Left ventricle myocardium inferior (tissue), 1 donor: ENCODE results near the gene RNLS. TPM values are rescaled to one million over a fixed set of nuclear protein-coding genes. Genes with fewer than 3 reads are reported as not detected.

ENCODE experiments used
- DNase-seq: peaks from one replicate; pipeline ENCODE4 v3.0.0-alpha.2; 2020
- H3K27ac ChIP-seq: fragments of 200-600 bp; replicated peaks from 2 replicates; pipeline ENCODE4 v1.8.0; 2021
- H3K27me3 ChIP-seq: fragments of 200-600 bp; 2 replicates; pipeline ENCODE4 v1.8.0; 2021; ENCODE audit warnings: low read depth
- H3K36me3 ChIP-seq: fragments of 200-600 bp; 2 replicates; pipeline ENCODE4 v1.8.0; 2021
- H3K4me1 ChIP-seq: fragments of 200-600 bp; 2 replicates; pipeline ENCODE4 v1.8.0; 2021
- H3K4me3 ChIP-seq: fragments of 200-600 bp; 2 replicates; pipeline ENCODE4 v1.8.0; 2021; ENCODE audit warnings: mild to moderate bottlenecking, moderate library complexity
- H3K9me3 ChIP-seq: fragments of 200-600 bp; replicated peaks from 2 replicates; pipeline ENCODE4 v1.8.0; 2021
- CTCF ChIP-seq: fragments of 200-600 bp; IDR thresholded peaks from 2 replicates; pipeline ENCODE4 v1.8.0; 2021; ENCODE audit warnings: antibody characterized with exemption, mild to moderate bottlenecking, borderline replicate concordance
- intact Hi-C: fragments of 100-400 bp; cut with micrococcal nuclease; formaldehyde crosslinking; loops from one replicate; pipeline ENCODE4 v1.11.0; 2022
- total RNA-seq: library from RNA; stranded (reverse); fragmentation: NEBNext Ultra II Directional; extraction: Animal tissue kit (Norgen Biotek cat#: 25700); gene quantifications from one replicate; pipeline ENCODE4 v1.2.1, GENCODE V29; 2021
- donor health status: DM: no; HTN: yes; CAD: no; lungs with severe emphysema.

The RNLS gene
- total RNA-seq, 1 donor from 2014 or later = 14.3 TPM

- no peak for DNase-seq
- Histone ChIP-seq H3K4me3 (no peak overlapping the region), H3K4me1 (no peaks in the 10 kb centered on the region), H3K36me3 (no peaks in the 10 kb centered on the region), H3K9me3 (peaks cover 35% of the 10 kb centered on the region), H3K27ac (no peak overlapping the region), H3K27me3 (no peaks in the 10 kb centered on the region)
- TF ChIP-seq CTCF = no peak
- intact Hi-C loops = no loop called here
Observed at GRCh38 chr10:88317099-88317498, 266.0 kb downstream of the RNLS start.

- no peak for TF ChIP-seq CTCF
- no peaks in the 10 kb centered on the region for H3K4me1 ChIP-seq
- H3K27me3 ChIP-seq = no peaks in the 10 kb centered on the region
- no peak overlapping the region for H3K4me3 ChIP-seq
- intact Hi-C loops = no loop called here
- H3K36me3 ChIP-seq = no peaks in the 10 kb centered on the region
- DNase-seq = no peak
- peaks cover 29% of the 10 kb centered on the region for H3K9me3 ChIP-seq
- H3K27ac ChIP-seq = no peak overlapping the region
Observed at GRCh38 chr10:88316292-88316861, 266.7 kb downstream of the RNLS start.

- no peak for TF ChIP-seq CTCF
- Histone ChIP-seq H3K27me3 (no peaks in the 10 kb centered on the region), H3K9me3 (peaks cover 23% of the 10 kb centered on the region), H3K4me3 (no peak overlapping the region), H3K4me1 (no peaks in the 10 kb centered on the region), H3K36me3 (no peaks in the 10 kb centered on the region), H3K27ac (no peak overlapping the region)
- no peak for DNase-seq
- intact Hi-C loops = no loop called here
Observed at GRCh38 chr10:88315755-88316154, 267.4 kb downstream of the RNLS start.

GRCh38 chr10:88314362-88314761 lies 268.8 kb downstream of the RNLS start:
- Histone ChIP-seq H3K27me3 (no peaks in the 10 kb centered on the region), H3K36me3 (no peaks in the 10 kb centered on the region), H3K4me3 (no peak overlapping the region), H3K9me3 (peaks cover 9% of the 10 kb centered on the region), H3K4me1 (no peaks in the 10 kb centered on the region), H3K27ac (no peak overlapping the region)
- TF ChIP-seq CTCF = no peak
- intact Hi-C loops = no loop called here
- no peak for DNase-seq

- DNase-seq = no peak
- intact Hi-C loops = no loop called here
- H3K36me3 ChIP-seq = no peaks in the 10 kb centered on the region
- no peak overlapping the region for H3K4me3 ChIP-seq
- H3K27me3 ChIP-seq = no peaks in the 10 kb centered on the region
- TF ChIP-seq CTCF = no peak
- H3K27ac ChIP-seq = no peak overlapping the region
- H3K9me3 ChIP-seq = peaks cover 4% of the 10 kb centered on the region
- H3K4me1 ChIP-seq = no peaks in the 10 kb centered on the region
Observed at GRCh38 chr10:88313878-88314277, 269.2 kb downstream of the RNLS start.
